ENCODE measurements around the gene AKAP13. TPM values are rescaled to one million over a fixed set of nuclear protein-coding genes. Genes with fewer than 3 reads are reported as not detected.

The AKAP13 gene
- total RNA-seq, 1 donor from 2014 or later, result 112 TPM

DNA sequence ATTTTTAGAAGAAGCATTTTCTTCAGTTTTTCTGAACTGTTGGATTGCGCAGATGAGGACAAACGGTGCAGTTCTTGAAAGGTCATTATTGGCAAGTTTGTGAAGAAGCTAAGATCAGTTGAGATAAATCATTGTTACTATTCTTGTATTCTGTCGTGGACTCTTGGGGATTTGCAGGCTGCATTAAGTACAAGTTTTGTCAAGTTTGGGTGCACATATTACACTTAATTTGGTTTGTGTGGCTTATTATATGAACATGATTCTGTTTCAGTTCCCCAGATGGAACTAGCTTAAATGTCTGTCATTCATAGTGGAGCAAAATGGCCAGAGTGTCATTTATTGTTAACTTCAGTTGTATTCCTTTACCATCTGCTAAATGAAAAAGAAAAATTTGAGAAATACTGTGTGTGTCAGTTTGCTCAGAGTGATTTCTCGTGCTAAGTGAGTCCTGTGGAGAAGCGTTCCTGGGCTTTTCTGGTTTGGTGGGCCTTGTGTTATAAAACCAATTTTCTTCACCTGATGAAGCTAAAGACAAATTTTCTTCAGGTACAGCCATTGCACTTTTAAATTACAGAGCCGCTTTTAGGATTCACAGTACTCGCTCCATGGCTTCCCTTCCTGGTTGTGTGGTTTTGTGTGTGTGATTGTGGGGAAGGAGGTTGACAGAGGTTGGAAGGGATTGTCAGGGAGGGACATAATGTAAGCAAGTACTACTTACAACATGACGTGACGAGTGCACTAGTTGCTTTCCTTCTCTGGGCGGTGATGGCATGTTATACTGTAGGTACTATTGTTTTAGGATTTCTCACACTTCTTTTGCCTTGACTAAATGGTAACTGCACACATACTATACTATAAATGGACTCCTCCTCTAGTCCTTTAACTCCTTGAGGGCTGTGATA lies 1.7 kb downstream of the AKAP13 start:
- DNase-seq (ENCODE audit: extremely low read depth, low read depth, low spot score), result no peak

DNA sequence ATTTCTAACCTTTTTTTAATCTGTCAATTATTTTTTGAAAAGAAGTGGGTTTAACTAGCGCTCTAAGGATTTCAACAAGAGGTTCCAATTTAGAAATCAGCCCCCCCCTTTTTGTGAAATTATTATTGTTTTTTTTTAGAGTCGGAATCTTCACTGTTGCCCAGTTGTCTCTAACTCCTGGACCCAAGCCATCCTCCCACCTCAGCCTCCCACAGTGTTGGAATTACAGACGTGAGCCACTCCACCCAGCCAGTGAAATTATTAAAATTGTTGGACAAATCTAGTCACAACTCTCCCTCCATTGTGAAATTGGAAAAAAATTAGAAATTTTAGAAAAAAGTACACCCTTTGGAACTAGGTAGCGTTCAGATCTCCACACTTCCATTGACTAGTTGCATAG lies 2.5 kb downstream of the AKAP13 start:
- DNase-seq (ENCODE audit: extremely low read depth, low read depth, low spot score), result no peak

GRCh38 chr15:85383470-85384148 lies 3.2 kb downstream of the AKAP13 start:
- no peak for DNase-seq (ENCODE audit: extremely low read depth, low read depth, low spot score)

DNA sequence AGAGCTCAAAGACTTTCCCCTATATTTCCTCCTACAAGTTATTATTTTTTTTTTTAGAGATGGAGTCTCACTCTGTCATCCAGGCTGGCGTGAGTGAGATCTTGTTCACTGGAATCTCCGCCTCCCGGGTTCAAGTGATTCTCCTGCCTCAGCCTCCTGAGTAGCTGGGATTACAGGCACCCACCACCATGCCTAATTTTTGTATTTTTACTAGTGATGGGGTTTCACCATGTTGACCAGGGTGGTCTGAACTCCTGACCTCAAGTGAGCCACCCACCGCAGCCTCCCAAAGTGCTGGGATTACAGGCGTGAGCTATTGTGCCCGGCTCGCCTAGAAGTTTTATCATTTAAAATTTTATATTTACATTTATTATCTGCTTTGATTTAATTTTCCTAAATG lies 5.9 kb downstream of the AKAP13 start:
- DNase-seq (ENCODE audit: extremely low read depth, low read depth, low spot score), result no peak

GRCh38 chr15:85388566-85389305 lies 8.3 kb downstream of the AKAP13 start:
- no peak for DNase-seq (ENCODE audit: extremely low read depth, low read depth, low spot score)

DNA sequence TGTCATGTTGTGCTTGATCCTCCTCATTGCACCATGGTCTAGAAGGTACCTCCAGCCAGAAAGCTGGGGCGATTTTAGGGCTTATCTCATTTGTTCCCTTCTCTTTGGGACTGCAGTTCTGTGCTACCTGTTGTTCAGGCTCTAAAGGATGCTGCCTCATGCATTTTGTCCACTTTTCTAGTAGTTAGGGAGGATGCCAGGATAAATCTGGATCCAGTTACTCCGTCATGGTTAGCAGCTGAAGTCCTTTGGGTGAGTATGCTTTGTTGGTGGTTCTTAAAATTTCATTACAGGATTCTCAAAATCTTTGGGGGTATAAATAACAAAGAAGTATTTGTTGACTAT lies 8.9 kb downstream of the AKAP13 start:
- no peak for DNase-seq (ENCODE audit: extremely low read depth, low read depth, low spot score)

DNA sequence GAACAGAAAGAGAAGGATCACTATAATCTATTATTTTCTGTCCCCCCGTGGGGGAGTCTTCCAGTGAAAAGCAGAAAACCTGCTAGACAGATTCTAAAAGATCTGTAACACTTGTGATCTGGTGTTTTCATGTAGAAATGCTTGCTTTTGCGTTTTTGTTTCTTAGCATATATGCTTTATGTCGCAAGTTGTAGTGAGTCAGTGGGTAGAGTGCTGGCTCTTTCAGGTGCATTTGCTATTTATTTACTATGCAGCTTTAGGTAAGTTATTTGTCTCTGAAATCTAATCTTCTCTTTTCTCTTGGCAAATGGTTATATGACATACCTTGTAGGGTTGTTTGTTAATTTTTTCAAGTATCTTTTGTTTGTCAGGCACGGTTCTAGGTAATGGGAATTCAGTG lies 9.4 kb downstream of the AKAP13 start:
- DNase-seq (ENCODE audit: extremely low read depth, low read depth, low spot score), result no peak

- DNase-seq (ENCODE audit: extremely low read depth, low read depth, low spot score), result no peak
Measured at GRCh38 chr15:85393210-85393609, 12.8 kb downstream of the AKAP13 start.

DNA sequence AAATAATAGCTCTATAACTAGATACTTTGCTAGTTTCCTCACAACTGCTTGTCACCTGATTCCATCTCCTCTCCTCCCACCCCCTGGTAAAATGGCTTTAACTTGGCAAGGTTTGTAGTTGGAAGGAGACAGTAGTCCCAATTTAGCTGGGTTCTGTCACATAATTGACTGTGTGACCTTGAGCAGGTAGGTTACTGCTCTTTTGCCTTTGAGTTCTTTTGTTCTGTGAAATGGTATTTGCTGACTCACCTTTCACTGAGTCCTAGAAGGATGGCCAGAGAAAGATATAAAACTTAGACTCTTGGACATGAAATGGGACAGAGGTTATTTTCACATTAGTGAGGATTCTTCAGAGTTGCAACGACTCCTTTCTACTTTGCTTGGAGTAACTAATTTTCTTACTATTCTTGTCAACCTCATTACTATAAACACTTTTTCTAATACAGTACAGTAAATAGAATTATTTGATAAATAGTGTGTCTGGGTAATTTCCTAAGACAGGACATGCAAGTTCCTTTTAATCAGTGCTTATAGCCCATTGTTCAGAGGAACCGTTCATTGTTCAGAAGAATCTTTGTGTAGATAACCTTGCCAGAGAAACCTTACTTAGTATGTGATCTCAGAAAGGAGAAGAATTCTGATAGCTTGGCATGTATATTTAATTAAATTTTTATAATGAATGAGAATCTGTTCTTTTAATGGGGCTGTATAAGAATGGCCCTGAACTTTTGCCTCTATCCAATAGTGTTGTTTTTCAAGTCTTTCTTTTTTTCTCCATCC lies 14.3 kb downstream of the AKAP13 start:
- no peak for DNase-seq (ENCODE audit: extremely low read depth, low read depth, low spot score)

DNA sequence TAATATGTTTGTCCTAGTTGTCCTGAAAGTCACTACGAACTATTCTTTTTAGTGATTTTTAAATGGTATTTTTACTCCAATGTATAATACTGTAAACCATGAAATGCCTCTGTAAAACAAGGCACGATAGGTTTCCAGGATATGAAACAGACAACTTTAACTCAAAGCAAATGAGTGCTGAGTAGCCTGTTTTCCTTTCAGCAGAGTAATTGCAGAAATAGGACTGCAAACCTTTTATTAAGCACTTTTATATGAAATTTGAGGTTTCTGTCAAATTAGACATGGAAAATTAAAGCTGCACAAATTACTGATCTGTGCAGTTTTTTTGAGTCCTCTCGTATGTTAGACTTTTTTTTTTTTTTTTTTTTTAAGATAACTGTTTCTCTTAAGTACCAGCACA lies 16.2 kb downstream of the AKAP13 start:
- DNase-seq (ENCODE audit: extremely low read depth, low read depth, low spot score), result no peak

DNA sequence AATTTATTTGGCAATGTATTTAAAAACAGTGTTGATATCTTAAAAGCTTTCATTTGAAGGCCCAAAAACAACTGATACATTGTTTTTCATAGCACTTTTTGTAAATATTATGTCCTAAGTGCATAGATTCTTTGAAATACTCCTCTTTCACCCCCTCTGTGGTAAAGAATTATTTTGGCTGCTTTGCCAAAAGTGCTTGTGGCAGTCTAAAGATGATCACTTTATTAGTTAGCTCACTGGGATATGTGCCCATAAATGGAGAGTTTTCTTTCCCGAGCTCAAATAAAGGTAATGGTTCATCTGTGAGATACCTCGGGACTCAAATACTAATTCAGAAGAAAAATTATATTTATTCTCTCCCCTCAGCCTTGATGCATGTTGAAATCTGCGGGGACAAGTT lies 16.7 kb downstream of the AKAP13 start:
- no peak for DNase-seq (ENCODE audit: extremely low read depth, low read depth, low spot score)

- no peak for DNase-seq (ENCODE audit: extremely low read depth, low read depth, low spot score)
Measured at GRCh38 chr15:85397926-85398325, 17.5 kb downstream of the AKAP13 start.

GRCh38 chr15:85398822-85399221 lies 18.4 kb downstream of the AKAP13 start:
- DNase-seq (ENCODE audit: extremely low read depth, low read depth, low spot score), result no peak

- DNase-seq (ENCODE audit: extremely low read depth, low read depth, low spot score), result no peak
Measured at GRCh38 chr15:85399627-85400026, 19.2 kb downstream of the AKAP13 start.

DNA sequence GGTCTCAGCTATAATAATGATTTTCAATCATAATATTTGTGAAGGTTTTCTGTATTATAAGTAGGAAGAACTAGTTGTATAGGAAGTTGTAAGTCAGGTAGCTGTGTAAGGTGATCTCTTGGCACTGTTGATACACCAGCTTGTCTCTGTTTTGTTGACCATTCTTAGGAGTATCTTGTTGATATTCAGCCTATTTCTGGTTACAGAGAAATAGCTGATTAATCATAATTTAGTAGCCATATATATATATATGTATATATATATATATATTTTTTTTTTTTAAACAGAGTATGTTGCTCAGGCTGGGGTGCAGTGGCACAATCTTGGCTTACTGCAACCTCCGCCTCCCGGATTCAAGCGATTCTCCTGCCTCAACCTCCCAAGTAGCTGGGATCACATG lies 20.2 kb downstream of the AKAP13 start:
- no peak for DNase-seq (ENCODE audit: extremely low read depth, low read depth, low spot score)

- DNase-seq (ENCODE audit: extremely low read depth, low read depth, low spot score), result no peak
Measured at GRCh38 chr15:85401108-85401774, 20.8 kb downstream of the AKAP13 start.

- no peak for DNase-seq (ENCODE audit: extremely low read depth, low read depth, low spot score)
Measured at GRCh38 chr15:85402195-85402881, 21.9 kb downstream of the AKAP13 start.

DNA sequence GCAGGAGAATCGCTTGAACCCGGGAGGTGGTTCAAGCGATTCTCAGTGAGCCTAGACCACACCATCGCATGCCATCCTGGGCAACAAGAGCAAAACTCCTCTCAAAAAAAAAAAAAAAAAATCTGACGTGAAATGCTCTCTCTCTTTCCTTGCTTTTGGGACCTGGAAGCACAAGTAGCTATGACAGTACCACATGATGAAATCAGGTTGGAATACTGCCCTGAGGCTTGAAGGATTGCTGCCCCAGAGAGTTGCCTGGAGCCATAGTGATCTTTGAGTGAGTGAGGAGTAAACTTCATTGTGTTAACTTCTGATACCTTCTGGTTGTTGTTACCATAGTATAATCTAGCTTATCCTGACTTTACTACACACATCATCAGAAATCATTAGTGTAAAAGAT lies 23.3 kb downstream of the AKAP13 start:
- no peak for DNase-seq (ENCODE audit: extremely low read depth, low read depth, low spot score)

DNA sequence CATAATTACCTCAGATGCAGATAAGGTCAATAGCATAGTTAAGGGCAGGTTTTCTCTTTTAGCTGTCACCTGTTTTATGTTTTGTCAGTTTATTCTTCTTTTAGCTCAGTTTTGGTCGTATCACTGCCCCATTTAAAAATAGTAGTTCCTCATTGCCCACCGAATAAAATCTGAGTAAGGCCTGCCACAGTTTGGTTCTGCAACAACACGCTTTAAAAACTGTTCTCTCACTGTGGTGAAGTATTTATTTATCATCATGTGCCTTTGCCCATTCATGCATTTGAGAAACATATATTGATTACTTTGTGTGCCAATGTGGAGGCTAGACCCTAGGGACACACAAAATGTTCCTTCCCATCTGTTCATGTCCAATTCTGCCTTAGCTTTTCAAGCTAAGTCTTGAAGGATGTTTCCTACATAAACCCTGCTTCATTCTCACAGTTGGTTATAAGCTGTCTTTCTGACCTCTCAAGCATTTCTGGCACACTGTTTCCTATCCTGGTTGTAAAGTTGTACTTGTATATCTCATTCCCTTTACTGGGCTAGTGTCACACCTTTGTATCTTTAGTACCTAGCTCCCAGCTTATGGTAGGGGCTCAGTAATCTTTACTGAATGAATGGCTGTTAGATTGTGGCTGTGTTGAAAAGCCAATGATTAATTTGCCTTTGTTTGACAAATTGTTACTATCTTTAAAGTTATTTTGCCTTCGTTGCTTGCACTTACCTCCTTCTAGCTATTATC lies 23.9 kb downstream of the AKAP13 start:
- DNase-seq (ENCODE audit: extremely low read depth, low read depth, low spot score), result no peak
